ENCODE data around the gene ATP5MG. TPM values are rescaled to one million over a fixed set of nuclear protein-coding genes. Genes with fewer than 3 reads are reported as not detected.

ATP5MG gene
- total RNA-seq, 1 experiment from 2014 or later, result 205 TPM

DNA sequence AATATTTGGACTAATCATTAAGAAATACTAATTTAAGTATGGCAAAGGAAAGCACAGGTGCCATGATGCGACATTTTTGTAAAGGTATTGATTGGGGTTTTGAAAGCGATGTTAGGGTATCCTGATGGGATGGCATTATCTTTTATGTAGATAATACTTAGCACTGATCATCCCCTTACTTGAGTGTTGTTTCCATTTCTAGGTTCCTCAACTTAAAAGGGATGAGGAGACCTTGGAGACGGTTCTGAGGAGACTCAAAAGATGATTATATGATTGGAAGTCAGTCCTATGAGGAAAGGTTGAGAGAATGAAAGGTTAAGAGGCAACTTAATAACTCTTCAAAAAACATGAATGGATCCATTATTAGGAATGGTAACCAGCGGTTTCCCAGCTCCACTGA is 46.0 kb downstream of the ATP5MG start:
- no peak overlapping the region for H2AFZ ChIP-seq (ENCODE audit: low read depth, low read length, poor library complexity, severe bottlenecking)
- intact Hi-C loops (cut with micrococcal nuclease), result no loop called here
- no peak overlapping the region for H3K4me2 ChIP-seq (ENCODE audit: low read length)
- H3K27me3 ChIP-seq (ENCODE audit: insufficient read depth, low read length), result no peaks in the 10 kb centered on the region
- CTCF ChIA-PET, result no interaction called here
- no peaks in the 10 kb centered on the region for H3K9me3 ChIP-seq (ENCODE audit: control insufficient read depth in 1 of 2, insufficient read depth in 1 of 2, low read depth in 1 of 2, low read length in 2 of 2)
- H3K9me2 ChIP-seq (ENCODE audit: insufficient read depth), result no peaks in the 10 kb centered on the region
- DNase-seq (ENCODE audit: low read depth, low spot score) (no peak), ATAC-seq (no peak)
- no peaks in the 10 kb centered on the region for H3K4me1 ChIP-seq (ENCODE audit: control insufficient read depth in 1 of 2, insufficient read depth in 2 of 2, low read length in 2 of 2)
- H4K20me1 ChIP-seq (ENCODE audit: insufficient read depth), result peaks cover 10% of the 10 kb centered on the region; the same call in 1 of the 2 replicates
- POLR2A ChIA-PET, result interaction anchor here (1.1 kb wide), 1 partner anchor 11 kb away, joined by 3 read pairs; the partner anchor contains the start of gene KMT2A
- no peaks in the 10 kb centered on the region; a peak in 1 of 4 replicates for H3K36me3 ChIP-seq (ENCODE audit: control insufficient read depth in 1 of 2, insufficient read depth in 2 of 2, low read length in 2 of 2)
- TF ChIP-seq RAD21 (IDR thresholded peaks at IDR 0.05; ENCODE audit: low read depth), result no peak
- TF ChIP-seq SIN3A (IDR thresholded peaks at IDR 0.05; ENCODE audit: low read depth), result no peak
- TF ChIP-seq, protein P1, sequence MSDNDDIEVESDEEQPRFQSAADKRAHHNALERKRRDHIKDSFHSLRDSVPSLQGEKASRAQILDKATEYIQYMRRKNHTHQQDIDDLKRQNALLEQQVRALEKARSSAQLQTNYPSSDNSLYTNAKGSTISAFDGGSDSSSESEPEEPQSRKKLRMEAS (IDR thresholded peaks at IDR 0.05), result no peak
- TF ChIP-seq EZH2phosphoT487 (IDR thresholded peaks at IDR 0.05; ENCODE audit: borderline replicate concordance), result no peak
- no peak for TF ChIP-seq CEBPB (IDR thresholded peaks at IDR 0.05; ENCODE audit: low read depth)
- TF ChIP-seq EZH2 (IDR thresholded peaks at IDR 0.05), result no peak
- no peak for TF ChIP-seq ZFX (IDR thresholded peaks at IDR 0.05)
- no peak for TF ChIP-seq POLR2A (IDR thresholded peaks at IDR 0.05; ENCODE audit: borderline replicate concordance, extremely low read depth, insufficient read depth, insufficient read length)
- TF ChIP-seq SRF (IDR thresholded peaks at IDR 0.05; ENCODE audit: low read depth), result no peak
- TF ChIP-seq SP1 (IDR thresholded peaks at IDR 0.05; ENCODE audit: low read depth), result no peak
- no peak for TF ChIP-seq POLR2AphosphoS5 (IDR thresholded peaks at IDR 0.05; ENCODE audit: low read depth, low read length)
- TF ChIP-seq, protein P2, sequence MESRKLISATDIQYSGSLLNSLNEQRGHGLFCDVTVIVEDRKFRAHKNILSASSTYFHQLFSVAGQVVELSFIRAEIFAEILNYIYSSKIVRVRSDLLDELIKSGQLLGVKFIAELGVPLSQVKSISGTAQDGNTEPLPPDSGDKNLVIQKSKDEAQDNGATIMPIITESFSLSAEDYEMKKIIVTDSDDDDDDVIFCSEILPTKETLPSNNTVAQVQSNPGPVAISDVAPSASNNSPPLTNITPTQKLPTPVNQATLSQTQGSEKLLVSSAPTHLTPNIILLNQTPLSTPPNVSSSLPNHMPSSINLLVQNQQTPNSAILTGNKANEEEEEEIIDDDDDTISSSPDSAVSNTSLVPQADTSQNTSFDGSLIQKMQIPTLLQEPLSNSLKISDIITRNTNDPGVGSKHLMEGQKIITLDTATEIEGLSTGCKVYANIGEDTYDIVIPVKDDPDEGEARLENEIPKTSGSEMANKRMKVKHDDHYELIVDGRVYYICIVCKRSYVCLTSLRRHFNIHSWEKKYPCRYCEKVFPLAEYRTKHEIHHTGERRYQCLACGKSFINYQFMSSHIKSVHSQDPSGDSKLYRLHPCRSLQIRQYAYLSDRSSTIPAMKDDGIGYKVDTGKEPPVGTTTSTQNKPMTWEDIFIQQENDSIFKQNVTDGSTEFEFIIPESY (IDR thresholded peaks at IDR 0.05; ENCODE audit: extremely low read depth, insufficient replicate concordance, low read length), result no peak
- no peak for TF ChIP-seq ATF3 (IDR thresholded peaks at IDR 0.05)
- no peak for TF ChIP-seq JUND (IDR thresholded peaks at IDR 0.05)
- no peak for TF ChIP-seq ELF1 (IDR thresholded peaks at IDR 0.05; ENCODE audit: borderline replicate concordance, low read depth)
- no peak for TF ChIP-seq REST (IDR thresholded peaks at IDR 0.05; ENCODE audit: low read depth)
- TF ChIP-seq EGR1 (IDR thresholded peaks at IDR 0.05; ENCODE audit: low read depth), result no peak
- no peak for TF ChIP-seq YY1 (IDR thresholded peaks at IDR 0.05; ENCODE audit: extremely low read depth, insufficient replicate concordance, low read depth, low read length)
- no peak overlapping the region for H3K9ac ChIP-seq (ENCODE audit: low read length)
- no peak overlapping the region for H3K27ac ChIP-seq (ENCODE audit: low read depth, low read length)
- no TSS peak for BruUV-seq (replicated peaks)
- H3K4me3 ChIP-seq (replicated peaks in 1 of 2; ENCODE audit: low read depth in 1 of 2, low read length in 2 of 2), result no peak overlapping the region
- RAD21 ChIA-PET (ENCODE audit: low non-redundant PET in 1 of 2, low total read pairs in 2 of 2, uncharacterized antibody in 2 of 2, unreplicated experiment in 2 of 2), result no interaction called here
- peaks cover 90% of the 10 kb centered on the region for H3K79me2 ChIP-seq (ENCODE audit: insufficient read depth, low read length)
